ENCODE measurements around the gene SYDE1.

The SYDE1 gene

GRCh38 chr19:15125232-15126067 is 18.2 kb downstream of the SYDE1 start:
- peak overlapping the region; percentile 73 for H3K4me3 ChIP-seq (ENCODE audit: control insufficient read depth, low read depth, low read length)
- TF ChIP-seq CTCF (IDR thresholded peaks at IDR 0.05; ENCODE audit: control insufficient read depth, insufficient read depth, low read depth, low read length, missing control alignments): no peak
- DNase-seq (ENCODE audit: low read depth): peak; percentile 79

GRCh38 chr19:15126131-15126910 is 19.1 kb downstream of the SYDE1 start:
- no peak for DNase-seq (ENCODE audit: low read depth)
- H3K4me3 ChIP-seq (ENCODE audit: control insufficient read depth, low read depth, low read length): peak overlapping the region; percentile 73
- TF ChIP-seq CTCF (IDR thresholded peaks at IDR 0.05; ENCODE audit: control insufficient read depth, insufficient read depth, low read depth, low read length, missing control alignments): no peak

GRCh38 chr19:15128162-15128770 is 21.1 kb downstream of the SYDE1 start:
- no peak for TF ChIP-seq CTCF (IDR thresholded peaks at IDR 0.05; ENCODE audit: control insufficient read depth, insufficient read depth, low read depth, low read length, missing control alignments)
- no peak overlapping the region for H3K4me3 ChIP-seq (ENCODE audit: control insufficient read depth, low read depth, low read length)
- no peak for DNase-seq (ENCODE audit: low read depth)

- DNase-seq (ENCODE audit: low read depth): no peak
- H3K4me3 ChIP-seq (ENCODE audit: control insufficient read depth, low read depth, low read length): no peak overlapping the region
- TF ChIP-seq CTCF (IDR thresholded peaks at IDR 0.05; ENCODE audit: control insufficient read depth, insufficient read depth, low read depth, low read length, missing control alignments): no peak
These were observed 22.8 kb downstream of the SYDE1 start for GRCh38 chr19:15129856-15130585.

- TF ChIP-seq CTCF (IDR thresholded peaks at IDR 0.05; ENCODE audit: control insufficient read depth, insufficient read depth, low read depth, low read length, missing control alignments): no peak
- no peak overlapping the region for H3K4me3 ChIP-seq (ENCODE audit: control insufficient read depth, low read depth, low read length)
- DNase-seq (ENCODE audit: low read depth): no peak
These were observed 29.2 kb downstream of the SYDE1 start for GRCh38 chr19:15136234-15136954.

All from AG09309 (cell line).